Cardiac septum (tissue), 1 donor: Measurements from ENCODE around the gene FDCSP. TPM values are rescaled to one million over a fixed set of nuclear protein-coding genes. Genes with fewer than 3 reads are reported as not detected.
"Not testable (repeated sequence)": the region's sequence is repeated elsewhere in the genome, so short reads cannot be mapped to it uniquely, and the experiment has no call there.

Experiments
- DNase-seq: peaks from one replicate; pipeline ENCODE4 v3.0.0-alpha.2; 2020; ENCODE audit warnings: low spot score
- intact Hi-C: fragments of 100-400 bp; cut with DNase I; formaldehyde crosslinking; loops from one replicate; pipeline ENCODE4 v1.14.0; 2022
- long read RNA-seq: library from polyadenylated mRNA; unstranded; transcript quantifications from one replicate; pipeline ENCODE4 v2.0.0, GENCODE V29; 2021
- total RNA-seq: library from RNA; stranded (reverse); fragmentation: NEBNext Ultra II Directional; extraction: Animal tissue kit (Norgen Biotek cat#: 25700); gene quantifications from one replicate; pipeline ENCODE4 v1.2.1, GENCODE V29; 2021
- donor health status: DM: no; HTN: no; CAD: no.

Gene FDCSP
- total RNA-seq, result not detected
- long read RNA-seq, result 0 reads

- intact Hi-C loops, result no loop called here
- DNase-seq, result no peak
These were observed at the start of gene FDCSP for GRCh38 chr4:70225824-70226223. Gene FDCSP (plus strand): TSS chr4:70226124. CDS start chr4:70231195, 5,071 bp downstream.

- intact Hi-C loops, result no loop called here
- DNase-seq, result no peak
These were observed 48.8 kb upstream of the FDCSP start for GRCh38 chr4:70177090-70177489.

GRCh38 chr4:70178075-70178660 is 47.8 kb upstream of the FDCSP start:
- intact Hi-C loops, result no loop called here
- no peak for DNase-seq

GRCh38 chr4:70179811-70180210 is 46.1 kb upstream of the FDCSP start:
- DNase-seq, result no peak
- intact Hi-C loops, result no loop called here

GRCh38 chr4:70181864-70182263 is 44.1 kb upstream of the FDCSP start:
- no peak for DNase-seq
- intact Hi-C loops, result no loop called here

GRCh38 chr4:70182517-70183167 is 43.3 kb upstream of the FDCSP start:
- intact Hi-C loops, result no loop called here

GRCh38 chr4:70183168-70183939 is 42.6 kb upstream of the FDCSP start:
- intact Hi-C loops, result no loop called here
- DNase-seq, result no peak

More at GRCh38 chr4:70182517-70183167, 43.3 kb upstream of the FDCSP start:
- no peak for DNase-seq

- intact Hi-C loops, result no loop called here
- no peak for DNase-seq
These were observed 42.0 kb upstream of the FDCSP start for GRCh38 chr4:70183940-70184246.

- intact Hi-C loops, result no loop called here
- no peak for DNase-seq
These were observed 38.7 kb upstream of the FDCSP start for GRCh38 chr4:70187216-70187615.

- DNase-seq, result no peak
- intact Hi-C loops, result no loop called here
These were observed 35.3 kb upstream of the FDCSP start for GRCh38 chr4:70190579-70190978.

- intact Hi-C loops, result no loop called here
- DNase-seq, result no peak
These were observed 34.3 kb upstream of the FDCSP start for GRCh38 chr4:70191647-70192046.

- DNase-seq, result no peak
These were observed 33.0 kb upstream of the FDCSP start for GRCh38 chr4:70192895-70193294.

GRCh38 chr4:70195425-70195824 is 30.5 kb upstream of the FDCSP start, which contains the start of gene ODAM:
Gene ODAM (plus strand): TSS chr4:70195725. CDS start chr4:70196544, 819 bp downstream.
- intact Hi-C loops, result no loop called here
- DNase-seq, result no peak

More at GRCh38 chr4:70192895-70193294, 33.0 kb upstream of the FDCSP start:
- intact Hi-C loops, result no loop called here

GRCh38 chr4:70196857-70197256 is 29.1 kb upstream of the FDCSP start:
- DNase-seq, result no peak
- intact Hi-C loops, result no loop called here

GRCh38 chr4:70197842-70198241 is 28.1 kb upstream of the FDCSP start:
- intact Hi-C loops, result no loop called here
- DNase-seq, result no peak

- DNase-seq, result no peak
- intact Hi-C loops, result no loop called here
These were observed 22.3 kb upstream of the FDCSP start for GRCh38 chr4:70203601-70204000.

- DNase-seq, intact Hi-C loops: not testable (repeated sequence)
These were observed 13.2 kb upstream of the FDCSP start for GRCh38 chr4:70212752-70213151.

GRCh38 chr4:70216109-70216508 is 9.8 kb upstream of the FDCSP start:
- intact Hi-C loops, DNase-seq: not testable (repeated sequence)

- DNase-seq, intact Hi-C loops: not testable (repeated sequence)
These were observed 9.4 kb upstream of the FDCSP start for GRCh38 chr4:70216550-70216949.

GRCh38 chr4:70221389-70221788 is 4.5 kb upstream of the FDCSP start:
- intact Hi-C loops, DNase-seq: not testable (repeated sequence)

- intact Hi-C loops, DNase-seq: not testable (repeated sequence)
These were observed 4.1 kb upstream of the FDCSP start for GRCh38 chr4:70221818-70222217.
